ENCODE results near the gene SLC25A21.

SLC25A21 gene

DNA sequence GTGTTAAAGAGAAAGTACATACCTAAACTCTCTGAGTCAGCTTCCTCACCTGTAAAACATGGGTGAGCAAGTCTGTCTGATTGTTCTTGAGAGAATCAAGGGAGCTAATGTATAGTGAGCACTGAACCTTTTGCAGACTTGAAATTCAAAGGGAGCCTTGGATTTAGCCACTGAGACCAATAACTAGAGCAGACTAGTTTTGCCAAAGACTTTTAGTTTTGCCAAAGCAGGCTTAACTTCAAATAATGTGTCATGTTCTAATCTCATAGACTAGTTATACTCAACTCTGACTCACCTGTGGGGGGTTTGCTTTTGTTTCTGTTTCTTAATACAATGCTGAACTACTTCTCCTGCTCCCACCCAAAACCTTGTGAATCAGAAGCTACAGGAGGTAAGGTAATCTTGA is 123.7 kb downstream of the SLC25A21 start:
- no peak for DNase-seq (ENCODE audit: low read depth, low spot score)
- peaks cover 2% of the 10 kb centered on the region; the same call in 1 of the 2 replicates for H3K4me1 ChIP-seq (ENCODE audit: control insufficient read depth, insufficient read depth, low read length)
- no peak overlapping the region for H3K27ac ChIP-seq (ENCODE audit: low read length)
- no peaks in the 10 kb centered on the region for H3K27me3 ChIP-seq (ENCODE audit: control insufficient read depth, insufficient read depth, low read length)
- no peak overlapping the region for H3K4me3 ChIP-seq (ENCODE audit: low read length)
- no peaks in the 10 kb centered on the region for H3K9me3 ChIP-seq (ENCODE audit: control insufficient read depth, insufficient read depth, low read length)
- H3K36me3 ChIP-seq (ENCODE audit: control insufficient read depth, insufficient read depth, low read length) = no peaks in the 10 kb centered on the region

DNA sequence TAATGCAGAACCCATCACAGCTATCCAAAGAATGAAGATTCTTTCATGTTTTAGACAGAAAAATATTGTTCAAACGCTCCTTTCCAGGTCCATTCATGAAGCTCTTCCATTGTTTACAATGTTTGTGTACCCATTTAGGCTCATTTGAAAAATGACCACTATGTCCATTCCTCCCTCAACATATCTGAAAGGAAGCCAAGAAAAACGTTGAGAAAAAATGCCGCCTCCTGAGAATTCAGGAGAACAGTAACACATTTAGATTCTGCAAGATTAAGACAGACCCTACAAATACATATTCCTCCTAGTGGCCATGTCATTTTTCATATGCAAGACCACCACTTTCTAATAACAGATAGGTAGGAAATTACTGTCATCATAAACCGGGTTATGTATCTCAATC is 124.4 kb downstream of the SLC25A21 start:
- Histone ChIP-seq H3K4me1 (ENCODE audit: control insufficient read depth, insufficient read depth, low read length) (peaks cover 2% of the 10 kb centered on the region; the same call in 1 of the 2 replicates), H3K4me3 (ENCODE audit: low read length) (no peak overlapping the region), H3K9me3 (ENCODE audit: control insufficient read depth, insufficient read depth, low read length) (no peaks in the 10 kb centered on the region), H3K36me3 (ENCODE audit: control insufficient read depth, insufficient read depth, low read length) (no peaks in the 10 kb centered on the region), H3K27ac (ENCODE audit: low read length) (no peak overlapping the region), H3K27me3 (ENCODE audit: control insufficient read depth, insufficient read depth, low read length) (no peaks in the 10 kb centered on the region)
- no CpG with 5 or more reads among the region's 4 CpGs for WGBS (ENCODE audit: insufficient coverage, insufficient read length)
- no peak for DNase-seq (ENCODE audit: low read depth, low spot score)

DNA sequence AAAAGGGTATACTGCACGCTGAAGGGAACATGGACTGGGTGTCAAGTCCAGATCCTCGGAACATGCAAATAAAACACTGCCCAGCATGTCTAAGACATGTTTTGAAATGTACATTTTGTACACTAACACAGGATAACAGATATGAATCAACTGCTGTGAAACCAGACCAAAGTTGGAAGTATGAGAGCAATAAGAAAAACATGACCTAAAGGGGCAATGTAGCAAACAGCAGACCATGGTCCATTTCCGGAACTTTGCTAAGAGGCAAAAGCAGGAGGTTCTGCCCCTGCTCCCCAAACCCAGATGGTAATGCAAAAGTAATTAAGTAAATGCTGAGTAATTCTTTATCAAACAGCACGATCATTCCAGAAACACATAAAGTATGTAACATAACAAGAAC is 125.2 kb downstream of the SLC25A21 start:
- Histone ChIP-seq H3K36me3 (ENCODE audit: control insufficient read depth, insufficient read depth, low read length) (no peaks in the 10 kb centered on the region), H3K4me3 (ENCODE audit: low read length) (no peak overlapping the region), H3K4me1 (ENCODE audit: control insufficient read depth, insufficient read depth, low read length) (peaks cover 2% of the 10 kb centered on the region; the same call in 1 of the 2 replicates), H3K27ac (ENCODE audit: low read length) (no peak overlapping the region), H3K27me3 (ENCODE audit: control insufficient read depth, insufficient read depth, low read length) (no peaks in the 10 kb centered on the region), H3K9me3 (ENCODE audit: control insufficient read depth, insufficient read depth, low read length) (no peaks in the 10 kb centered on the region)
- WGBS (ENCODE audit: insufficient coverage, insufficient read length) = no CpG with 5 or more reads among the region's 4 CpGs
- no peak for DNase-seq (ENCODE audit: low read depth, low spot score)

DNA sequence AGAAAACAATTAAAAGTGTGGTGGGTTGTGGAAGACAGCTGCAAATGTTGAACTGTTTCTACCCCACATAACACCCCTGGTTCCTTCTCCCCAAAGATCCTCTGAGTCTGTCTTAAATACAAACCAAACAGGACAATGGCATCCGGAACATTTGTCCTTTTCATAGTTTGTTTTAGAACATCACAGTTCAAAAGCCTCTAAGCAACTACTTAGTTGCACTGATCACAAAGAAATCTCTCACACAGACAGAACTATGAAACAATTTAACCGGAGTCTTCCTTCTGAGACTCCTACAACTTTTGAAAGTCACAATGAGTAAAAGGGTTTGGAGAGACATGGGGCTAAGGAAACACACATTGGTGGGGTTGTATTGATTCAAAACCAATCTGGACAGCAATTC is 125.6 kb downstream of the SLC25A21 start:
- H3K36me3 ChIP-seq (ENCODE audit: control insufficient read depth, insufficient read depth, low read length) = no peaks in the 10 kb centered on the region
- no peak for DNase-seq (ENCODE audit: low read depth, low spot score)
- no peak overlapping the region for H3K27ac ChIP-seq (ENCODE audit: low read length)
- no peak overlapping the region for H3K4me3 ChIP-seq (ENCODE audit: low read length)
- H3K4me1 ChIP-seq (ENCODE audit: control insufficient read depth, insufficient read depth, low read length) = peaks cover 2% of the 10 kb centered on the region; the same call in 1 of the 2 replicates
- no peaks in the 10 kb centered on the region for H3K27me3 ChIP-seq (ENCODE audit: control insufficient read depth, insufficient read depth, low read length)
- no peaks in the 10 kb centered on the region for H3K9me3 ChIP-seq (ENCODE audit: control insufficient read depth, insufficient read depth, low read length)
- no CpG with 5 or more reads among the region's 2 CpGs for WGBS (ENCODE audit: insufficient coverage, insufficient read length)

DNA sequence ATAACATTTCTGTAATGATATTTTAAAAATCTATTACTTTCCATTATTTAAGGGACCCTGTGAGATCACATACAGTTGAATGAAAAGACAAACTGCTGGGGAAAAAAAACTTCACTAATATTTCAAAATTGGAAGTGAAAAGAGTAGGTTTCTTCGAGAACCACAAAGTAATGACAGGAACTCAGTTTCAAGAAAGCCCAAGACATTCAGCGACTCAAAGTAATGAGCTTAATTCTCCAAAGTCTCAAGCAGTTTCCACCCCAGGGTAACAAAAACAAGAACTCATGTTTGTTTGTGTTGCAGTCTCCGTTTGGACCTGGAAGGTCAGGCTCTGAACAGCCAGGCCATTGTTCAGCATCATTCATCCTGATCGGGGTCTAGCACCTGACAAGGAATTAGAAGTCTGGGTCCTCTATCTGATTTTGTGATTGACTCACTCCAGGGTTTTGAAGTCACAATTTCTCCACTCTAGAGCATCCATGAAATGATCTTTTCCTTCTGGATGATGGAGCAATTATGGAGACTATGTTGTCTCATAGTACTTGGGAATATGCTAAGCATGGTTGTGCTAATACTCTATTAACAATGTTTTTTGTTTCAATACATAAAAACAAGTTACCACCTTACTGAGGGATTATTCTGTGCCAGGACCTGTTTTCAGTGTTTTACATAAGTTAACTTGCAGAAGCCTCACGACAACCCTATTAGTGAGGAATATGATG is 126.9 kb downstream of the SLC25A21 start:
- Histone ChIP-seq H3K9me3 (ENCODE audit: control insufficient read depth, insufficient read depth, low read length) (no peaks in the 10 kb centered on the region), H3K27me3 (ENCODE audit: control insufficient read depth, insufficient read depth, low read length) (no peaks in the 10 kb centered on the region), H3K4me3 (ENCODE audit: low read length) (no peak overlapping the region), H3K36me3 (ENCODE audit: control insufficient read depth, insufficient read depth, low read length) (no peaks in the 10 kb centered on the region), H3K27ac (ENCODE audit: low read length) (no peak overlapping the region), H3K4me1 (ENCODE audit: control insufficient read depth, insufficient read depth, low read length) (no peaks in the 10 kb centered on the region)
- DNase-seq (ENCODE audit: low read depth, low spot score) = no peak
- no CpG with 5 or more reads among the region's 5 CpGs for WGBS (ENCODE audit: insufficient coverage, insufficient read length)

DNA sequence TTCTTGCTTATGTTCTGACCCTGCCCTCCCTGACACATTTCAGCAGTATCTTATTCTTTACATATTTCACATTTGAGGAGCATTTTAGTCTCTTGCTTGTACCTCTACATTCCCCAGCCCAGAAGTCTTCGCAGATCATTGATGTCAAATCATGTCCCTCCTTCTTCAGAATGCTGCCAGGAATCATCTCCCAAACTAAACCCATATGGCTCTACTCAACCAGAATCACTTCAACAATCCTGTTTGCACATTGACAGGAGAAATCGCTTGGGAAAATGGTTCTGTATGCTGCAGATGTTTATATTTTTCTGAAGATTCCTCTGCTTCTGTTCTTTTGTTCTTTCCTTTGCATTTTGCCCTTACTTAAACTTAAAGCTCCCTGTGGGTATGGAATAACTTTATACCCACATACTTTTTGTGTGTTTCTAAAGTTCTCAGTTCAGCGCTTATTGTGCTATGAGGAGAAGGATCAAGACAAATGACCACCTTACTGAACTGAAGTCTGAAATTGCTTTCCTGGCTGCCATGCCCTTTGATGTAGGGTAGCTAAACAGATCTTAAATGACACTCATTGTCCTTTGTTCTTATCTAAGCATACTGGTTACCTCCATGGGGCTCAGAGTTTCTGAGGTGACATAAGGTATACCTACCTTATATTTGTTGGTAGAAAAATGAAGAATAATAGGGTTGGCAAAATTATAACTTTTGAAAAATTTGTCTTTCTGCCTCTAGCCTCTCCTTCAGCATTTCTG is 134.6 kb downstream of the SLC25A21 start:
- whole genome bisulfite sequencing (ENCODE audit: insufficient coverage, insufficient read length) = no CpG with 5 or more reads among the region's 3 CpGs
- H3K27ac ChIP-seq (ENCODE audit: low read length) = no peak overlapping the region
- peaks cover 2% of the 10 kb centered on the region; the same call in 1 of the 2 replicates for H3K4me1 ChIP-seq (ENCODE audit: control insufficient read depth, insufficient read depth, low read length)
- no peaks in the 10 kb centered on the region for H3K36me3 ChIP-seq (ENCODE audit: control insufficient read depth, insufficient read depth, low read length)
- no peak for DNase-seq (ENCODE audit: low read depth, low spot score)
- no peaks in the 10 kb centered on the region for H3K9me3 ChIP-seq (ENCODE audit: control insufficient read depth, insufficient read depth, low read length)
- no peak overlapping the region for H3K4me3 ChIP-seq (ENCODE audit: low read length)
- H3K27me3 ChIP-seq (ENCODE audit: control insufficient read depth, insufficient read depth, low read length) = no peaks in the 10 kb centered on the region; the same call in 1 of the 2 replicates

DNA sequence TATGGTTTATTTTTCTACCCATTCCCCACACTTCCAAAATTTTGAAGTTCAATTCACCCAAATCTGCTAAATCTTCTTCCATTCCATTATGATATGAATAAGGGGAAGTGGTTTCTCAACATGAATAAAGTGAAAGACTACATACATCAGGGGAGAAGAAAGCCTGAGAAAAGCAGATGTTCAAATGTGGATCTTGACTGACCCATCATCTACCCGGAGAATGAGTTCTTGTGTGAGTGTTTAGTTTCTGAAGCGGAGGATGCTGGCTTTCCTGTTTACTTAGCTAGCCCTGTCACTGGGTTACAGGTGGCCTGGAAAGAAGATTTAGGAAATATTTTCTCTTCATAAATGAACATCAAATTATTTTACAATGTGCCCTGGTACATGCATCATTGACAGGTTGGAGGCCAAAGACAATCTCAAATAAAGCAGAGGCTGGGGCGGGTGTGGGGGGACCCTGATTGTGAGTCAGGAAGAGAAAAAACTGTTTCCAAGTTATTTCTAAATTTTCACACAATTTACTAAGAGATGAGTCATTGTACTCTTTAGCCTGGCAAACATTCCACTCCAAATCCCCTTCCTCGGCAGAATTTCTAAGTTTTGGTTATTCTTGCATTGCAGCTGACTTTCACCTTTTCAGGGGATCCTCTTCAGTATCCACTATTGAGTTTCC is 135.6 kb downstream of the SLC25A21 start:
- no peaks in the 10 kb centered on the region for H3K36me3 ChIP-seq (ENCODE audit: control insufficient read depth, insufficient read depth, low read length)
- DNase-seq (ENCODE audit: low read depth, low spot score) = no peak
- peaks cover 2% of the 10 kb centered on the region; the same call in 1 of the 2 replicates for H3K4me1 ChIP-seq (ENCODE audit: control insufficient read depth, insufficient read depth, low read length)
- no peaks in the 10 kb centered on the region; the same call in 1 of the 2 replicates for H3K27me3 ChIP-seq (ENCODE audit: control insufficient read depth, insufficient read depth, low read length)
- WGBS (ENCODE audit: insufficient coverage, insufficient read length) = no CpG with 5 or more reads among the region's 4 CpGs
- no peaks in the 10 kb centered on the region for H3K9me3 ChIP-seq (ENCODE audit: control insufficient read depth, insufficient read depth, low read length)
- no peak overlapping the region for H3K4me3 ChIP-seq (ENCODE audit: low read length)
- H3K27ac ChIP-seq (ENCODE audit: low read length) = no peak overlapping the region

DNA sequence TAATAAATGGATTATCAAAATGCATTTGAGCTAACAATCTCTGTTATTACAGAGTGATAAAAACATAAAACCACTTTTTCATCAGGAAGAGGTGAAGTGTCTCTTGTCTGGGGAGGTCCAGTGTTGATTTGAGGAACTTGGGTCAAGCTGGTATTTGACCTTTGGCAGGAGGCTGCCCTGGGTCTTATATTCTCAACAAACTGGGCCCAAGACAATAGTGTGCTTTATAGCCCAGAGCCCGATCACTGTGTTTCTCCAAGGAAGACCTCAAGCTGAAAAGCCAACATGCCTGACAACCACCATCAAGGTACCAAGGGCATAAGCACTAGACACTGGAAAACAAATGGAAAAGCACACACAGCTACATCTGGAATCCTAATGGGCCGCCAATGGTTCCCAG is 137.0 kb downstream of the SLC25A21 start:
- Histone ChIP-seq H3K36me3 (ENCODE audit: control insufficient read depth, insufficient read depth, low read length) (no peaks in the 10 kb centered on the region), H3K4me3 (ENCODE audit: low read length) (no peak overlapping the region), H3K4me1 (ENCODE audit: control insufficient read depth, insufficient read depth, low read length) (peaks cover 2% of the 10 kb centered on the region; the same call in 1 of the 2 replicates), H3K27ac (ENCODE audit: low read length) (no peak overlapping the region), H3K27me3 (ENCODE audit: control insufficient read depth, insufficient read depth, low read length) (no peaks in the 10 kb centered on the region; the same call in 1 of the 2 replicates), H3K9me3 (ENCODE audit: control insufficient read depth, insufficient read depth, low read length) (no peaks in the 10 kb centered on the region)
- no peak for DNase-seq (ENCODE audit: low read depth, low spot score)
- no CpG with 5 or more reads among the region's 2 CpGs for WGBS (ENCODE audit: insufficient coverage, insufficient read length)

DNA sequence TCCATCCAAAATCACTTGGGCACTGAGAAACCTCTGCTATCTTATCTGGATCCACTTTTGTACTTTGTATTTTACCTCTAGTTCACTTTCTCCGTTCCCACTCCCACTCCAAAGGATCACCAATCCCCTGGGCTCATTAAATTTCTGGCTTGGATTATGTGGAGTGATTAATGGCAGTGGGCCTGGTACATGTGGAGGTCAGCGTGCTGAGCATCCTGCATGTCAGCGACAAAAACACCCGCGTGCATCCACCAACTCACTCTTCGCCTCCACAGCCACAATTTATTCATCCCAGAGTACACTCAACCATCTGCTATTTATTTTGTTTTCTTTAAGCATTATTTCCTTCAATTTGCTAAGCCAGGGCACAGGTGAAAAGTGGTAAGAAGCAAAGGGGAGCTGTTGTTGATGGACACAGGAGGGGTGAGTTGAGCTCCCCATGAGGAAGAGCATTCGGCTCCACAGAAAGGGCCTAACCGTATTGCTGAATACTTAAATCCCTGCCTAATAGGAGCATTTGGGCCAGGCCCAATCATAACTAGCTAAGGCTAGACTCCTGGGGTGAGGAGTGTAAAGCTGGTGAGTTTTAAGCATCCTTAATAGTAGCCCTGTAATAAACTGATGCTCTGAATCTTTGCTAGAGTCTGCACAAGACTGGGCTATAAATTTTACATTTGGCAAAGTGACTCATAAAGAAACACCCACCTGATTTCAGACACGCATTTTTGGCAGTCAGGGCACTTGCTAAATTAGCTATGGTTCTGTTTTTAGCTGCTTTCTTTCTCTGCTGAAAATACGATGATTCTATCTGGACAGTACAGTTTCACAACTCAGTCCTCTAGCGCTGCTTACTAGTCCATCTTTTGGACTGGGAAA is 137.8 kb downstream of the SLC25A21 start:
- Histone ChIP-seq H3K4me1 (ENCODE audit: control insufficient read depth, insufficient read depth, low read length) (peaks cover 2% of the 10 kb centered on the region; the same call in 1 of the 2 replicates), H3K4me3 (ENCODE audit: low read length) (no peak overlapping the region), H3K27me3 (ENCODE audit: control insufficient read depth, insufficient read depth, low read length) (no peaks in the 10 kb centered on the region; the same call in 1 of the 2 replicates), H3K36me3 (ENCODE audit: control insufficient read depth, insufficient read depth, low read length) (no peaks in the 10 kb centered on the region), H3K27ac (ENCODE audit: low read length) (no peak overlapping the region), H3K9me3 (ENCODE audit: control insufficient read depth, insufficient read depth, low read length) (no peaks in the 10 kb centered on the region)
- no peak for DNase-seq (ENCODE audit: low read depth, low spot score)
- no CpG with 5 or more reads among the region's 11 CpGs for WGBS (ENCODE audit: insufficient coverage, insufficient read length)

DNA sequence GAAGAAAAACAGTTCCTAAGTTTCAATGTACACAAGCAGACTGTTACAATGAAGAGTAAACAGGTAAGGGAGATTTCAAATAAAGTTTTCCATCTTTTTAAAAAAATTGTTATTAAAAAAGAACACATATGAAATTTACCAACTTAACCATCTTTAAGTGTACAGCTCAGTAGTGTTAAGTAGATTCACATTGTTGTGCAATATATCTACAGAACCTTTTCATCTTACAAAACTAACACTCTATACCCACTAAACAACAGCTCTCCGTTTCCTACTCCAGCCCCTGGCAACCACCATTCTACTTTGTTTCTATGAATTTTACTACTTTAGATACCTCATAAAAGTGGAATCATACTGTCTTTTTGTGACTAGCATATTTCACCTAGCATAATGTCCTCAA is 139.5 kb downstream of the SLC25A21 start:
- H3K36me3 ChIP-seq (ENCODE audit: control insufficient read depth, insufficient read depth, low read length) = no peaks in the 10 kb centered on the region
- no peak for DNase-seq (ENCODE audit: low read depth, low spot score)
- H3K27ac ChIP-seq (ENCODE audit: low read length) = no peak overlapping the region
- H3K9me3 ChIP-seq (ENCODE audit: control insufficient read depth, insufficient read depth, low read length) = no peaks in the 10 kb centered on the region
- 100% methylated on average over 1 of the region's 1 CpG for WGBS (ENCODE audit: insufficient coverage, insufficient read length)
- no peaks in the 10 kb centered on the region; the same call in 1 of the 2 replicates for H3K27me3 ChIP-seq (ENCODE audit: control insufficient read depth, insufficient read depth, low read length)
- no peaks in the 10 kb centered on the region; the same call in 1 of the 2 replicates for H3K4me1 ChIP-seq (ENCODE audit: control insufficient read depth, insufficient read depth, low read length)
- no peak overlapping the region for H3K4me3 ChIP-seq (ENCODE audit: low read length)
